ENCODE data around the gene USB1.

DNA sequence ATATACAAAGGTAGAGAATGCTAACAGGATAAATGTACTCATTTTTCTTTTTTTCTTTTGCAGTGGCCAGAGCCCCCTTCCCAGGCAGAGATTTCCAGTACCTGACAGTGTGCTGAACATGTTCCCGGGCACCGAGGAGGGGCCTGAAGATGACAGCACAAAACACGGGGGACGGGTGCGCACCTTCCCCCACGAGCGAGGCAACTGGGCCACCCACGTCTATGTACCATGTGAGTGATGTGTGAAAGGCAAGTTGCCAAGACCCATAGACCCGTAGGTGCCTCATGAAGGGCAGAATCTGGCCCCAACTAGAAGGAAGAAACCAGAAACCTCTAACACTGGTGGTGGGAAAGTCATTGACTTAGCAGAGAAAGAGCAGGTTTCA, 1.2 kb downstream of the USB1 start:
- no peak for TF ChIP-seq GATA3 (IDR thresholded peaks at IDR 0.05; ENCODE audit: low read depth, low read length)
- TF ChIP-seq GATA2 (IDR thresholded peaks at IDR 0.05; ENCODE audit: low read depth, low read length) = no peak

Data from SH-SY5Y (cell line).